Midbrain (tissue), 1 donor: ENCODE measurements around the gene RNF222.

ENCODE experiments used
- DNase-seq: peaks from one replicate; lab custom pipeline; 2025; lab: John Stamatoyannopoulos, UW

RNF222 gene

DNA sequence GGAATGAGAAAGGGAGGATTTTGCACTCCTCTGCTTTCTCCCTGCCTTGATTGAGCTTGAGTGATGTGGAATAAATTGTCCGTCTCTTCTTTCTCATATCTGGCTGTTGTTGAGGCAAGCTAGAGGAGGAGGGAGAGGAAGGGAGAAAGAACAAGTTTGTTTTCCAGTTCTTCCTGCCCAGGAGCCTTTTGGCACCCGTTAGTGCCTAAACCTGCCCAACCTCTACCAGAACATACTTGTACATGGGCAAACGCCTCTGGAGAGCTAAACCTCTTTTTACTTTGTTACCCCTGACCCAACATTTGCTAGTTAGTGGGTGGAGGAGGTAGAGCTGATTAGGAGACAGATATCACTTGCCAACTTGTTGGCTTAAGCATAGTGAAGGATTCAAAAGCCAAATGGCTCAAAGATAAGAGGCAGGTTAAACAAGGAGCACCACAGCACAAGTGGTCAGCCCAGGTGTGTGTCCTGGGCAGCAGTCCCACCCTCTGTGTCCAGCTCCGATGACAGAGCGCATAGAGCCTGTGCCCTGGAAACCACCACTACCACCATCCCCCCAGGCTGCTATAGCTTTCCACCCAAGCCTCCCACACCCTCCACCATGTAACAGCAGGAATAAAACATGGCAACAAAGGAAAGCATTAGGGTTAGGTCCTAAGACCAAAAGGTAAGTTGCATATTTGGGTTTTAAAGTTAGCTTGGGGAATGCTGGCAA is 51.5 kb downstream of the RNF222 start:
- no peak for DNase-seq

DNA sequence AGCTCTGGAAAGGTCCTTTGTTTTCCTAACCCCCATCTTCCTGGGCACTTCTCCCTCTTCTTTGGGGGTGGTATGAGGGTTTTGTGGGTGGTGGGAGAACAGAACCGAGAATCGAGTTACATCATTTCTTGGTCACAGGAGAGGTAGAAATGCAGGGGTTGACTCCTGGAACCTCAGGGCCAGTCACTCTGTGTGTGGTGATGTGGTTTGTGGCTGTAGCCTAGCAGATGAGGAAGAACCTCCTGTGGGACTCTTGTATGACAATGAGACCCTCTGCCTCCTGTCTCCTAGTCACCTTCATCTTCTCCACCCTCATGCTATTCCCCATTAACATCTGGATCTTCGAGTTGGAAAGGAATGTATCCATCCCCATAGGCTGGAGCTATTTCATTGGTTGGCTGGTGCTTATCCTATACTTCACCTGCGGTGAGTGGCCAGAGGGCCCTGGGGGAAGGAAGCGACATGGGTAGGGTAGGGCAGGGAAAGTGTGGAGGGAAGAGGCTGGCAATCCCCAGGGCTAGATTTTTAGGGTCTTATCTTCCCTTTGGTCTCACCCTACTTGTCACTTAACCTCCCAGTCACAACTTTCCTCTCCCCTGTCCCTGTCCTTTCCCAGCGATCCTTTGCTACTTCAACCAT is 52.5 kb downstream of the RNF222 start:
- DNase-seq: no peak

DNA sequence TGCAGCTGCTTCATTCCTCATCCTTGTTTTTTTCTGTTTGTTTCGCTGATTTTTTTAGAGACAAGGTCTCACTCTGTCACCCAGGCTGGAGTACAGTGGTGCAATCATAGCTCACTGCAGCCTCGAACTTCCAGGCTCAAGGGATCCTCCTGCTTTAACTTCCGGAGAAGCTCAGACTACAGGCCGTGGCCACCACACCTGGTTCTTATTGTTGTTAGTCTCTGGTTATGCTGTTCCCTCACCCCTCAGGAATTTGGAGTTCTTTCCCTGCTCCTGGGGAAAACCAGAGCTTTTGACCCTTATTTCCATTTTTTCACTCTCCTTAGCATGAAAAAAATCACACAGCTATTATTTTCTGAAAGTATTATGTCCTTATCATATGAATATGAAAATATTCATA is 56.2 kb downstream of the RNF222 start:
- no peak for DNase-seq
